OCI-M1 (cell line): ENCODE results near the gene ECM2.
A peak's percentile ranks its signal among the peaks of the same experiment; 100 is the strongest.

Experiments used
- DNase-seq: peaks from one replicate; lab custom pipeline; 2025; lab: John Stamatoyannopoulos, UW

The ECM2 gene

DNA sequence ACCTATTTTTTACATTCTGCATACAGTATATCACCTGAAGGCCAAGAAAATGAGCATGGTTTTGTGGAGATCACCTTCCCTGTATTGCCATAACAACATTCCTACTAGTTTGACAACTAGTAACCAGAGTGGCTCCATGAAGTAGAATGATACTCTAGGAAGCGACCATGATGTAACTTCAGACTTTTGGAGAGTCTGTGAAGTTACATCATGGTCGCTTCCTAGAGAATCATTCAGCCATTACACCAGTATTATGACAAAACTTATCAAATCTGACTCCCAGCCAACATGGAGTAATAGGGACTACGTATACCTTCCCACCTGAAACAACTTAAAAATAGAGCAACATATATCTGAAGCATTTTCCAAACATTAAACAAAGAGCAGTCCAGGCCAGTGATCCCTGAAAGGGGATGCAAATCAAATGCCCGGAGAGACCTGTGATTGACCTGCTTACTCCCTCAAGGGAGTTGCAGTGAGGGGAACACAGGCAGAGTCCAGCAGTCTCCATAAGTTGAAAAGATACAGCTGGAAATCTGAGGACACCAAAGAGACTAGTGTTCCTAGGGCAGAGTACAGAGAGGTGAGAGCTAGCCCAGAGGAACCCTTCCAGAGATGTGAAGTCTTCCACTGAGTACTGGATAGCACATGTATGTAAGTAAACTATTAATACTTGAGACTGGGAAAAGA is 7.8 kb downstream of the ECM2 start:
- no peak for DNase-seq

DNA sequence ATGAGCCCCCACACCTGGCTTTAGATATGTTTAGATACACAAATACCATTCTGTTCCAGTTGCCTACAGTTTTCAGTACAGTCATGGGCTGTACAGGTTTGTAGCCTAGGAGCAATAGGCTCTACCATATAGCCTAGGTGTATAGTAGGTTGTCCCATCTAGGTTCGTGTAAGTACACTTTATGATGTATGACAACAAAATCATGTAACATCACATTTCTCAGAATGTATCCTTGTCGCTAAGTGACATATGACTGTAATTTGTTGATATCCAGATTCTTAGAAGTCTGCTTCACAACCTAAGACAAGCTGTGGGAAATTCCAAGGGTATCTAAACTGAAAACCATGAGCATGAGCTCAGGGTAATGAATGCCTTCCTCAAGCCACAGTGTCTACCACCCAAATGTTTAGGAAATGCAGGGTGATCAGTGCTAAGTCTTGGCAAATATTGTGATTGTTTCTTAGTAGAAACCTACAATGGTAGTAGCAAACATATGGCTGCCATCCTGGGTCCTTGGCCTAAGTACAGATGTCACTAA is 8.4 kb downstream of the ECM2 start:
- DNase-seq, result no peak

DNA sequence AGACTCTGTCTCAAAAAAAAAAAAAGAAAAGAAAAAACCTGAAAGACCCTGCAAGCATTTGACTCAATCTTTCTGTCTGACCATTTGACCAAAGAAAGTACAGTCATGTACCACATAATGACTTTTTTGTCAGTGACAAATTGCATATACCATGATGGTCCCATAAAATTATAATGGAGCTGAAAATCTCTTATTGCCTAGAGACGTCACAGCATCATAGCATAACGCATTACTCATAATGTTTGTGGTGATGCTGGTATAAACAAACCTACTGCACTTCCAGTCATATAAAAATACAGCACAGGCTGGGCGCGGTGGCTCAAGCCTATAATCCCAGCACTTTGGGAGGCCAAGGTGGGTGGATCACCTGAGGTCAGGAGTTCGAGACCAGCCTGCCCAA is 10.5 kb downstream of the ECM2 start:
- DNase-seq, result no peak

DNA sequence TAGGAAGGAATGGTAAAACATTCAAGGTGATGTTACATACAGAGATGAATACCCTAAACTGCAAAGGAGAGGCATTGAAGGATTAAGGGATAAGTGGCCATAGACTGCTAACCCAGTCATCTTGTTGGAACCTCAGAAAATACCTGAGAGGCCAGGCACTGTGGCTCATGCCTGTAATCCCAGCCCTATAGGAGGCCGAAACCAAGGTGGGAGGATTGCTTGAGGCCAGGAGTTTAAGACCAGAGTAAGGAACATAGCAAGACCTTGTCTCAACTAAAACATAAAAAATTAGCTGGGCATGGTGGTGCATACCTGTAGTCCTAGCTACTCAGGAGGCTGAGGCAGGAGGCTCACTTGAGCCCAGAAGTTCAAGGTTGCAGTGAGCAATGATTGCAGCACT is 10.9 kb downstream of the ECM2 start:
- DNase-seq, result no peak

DNA sequence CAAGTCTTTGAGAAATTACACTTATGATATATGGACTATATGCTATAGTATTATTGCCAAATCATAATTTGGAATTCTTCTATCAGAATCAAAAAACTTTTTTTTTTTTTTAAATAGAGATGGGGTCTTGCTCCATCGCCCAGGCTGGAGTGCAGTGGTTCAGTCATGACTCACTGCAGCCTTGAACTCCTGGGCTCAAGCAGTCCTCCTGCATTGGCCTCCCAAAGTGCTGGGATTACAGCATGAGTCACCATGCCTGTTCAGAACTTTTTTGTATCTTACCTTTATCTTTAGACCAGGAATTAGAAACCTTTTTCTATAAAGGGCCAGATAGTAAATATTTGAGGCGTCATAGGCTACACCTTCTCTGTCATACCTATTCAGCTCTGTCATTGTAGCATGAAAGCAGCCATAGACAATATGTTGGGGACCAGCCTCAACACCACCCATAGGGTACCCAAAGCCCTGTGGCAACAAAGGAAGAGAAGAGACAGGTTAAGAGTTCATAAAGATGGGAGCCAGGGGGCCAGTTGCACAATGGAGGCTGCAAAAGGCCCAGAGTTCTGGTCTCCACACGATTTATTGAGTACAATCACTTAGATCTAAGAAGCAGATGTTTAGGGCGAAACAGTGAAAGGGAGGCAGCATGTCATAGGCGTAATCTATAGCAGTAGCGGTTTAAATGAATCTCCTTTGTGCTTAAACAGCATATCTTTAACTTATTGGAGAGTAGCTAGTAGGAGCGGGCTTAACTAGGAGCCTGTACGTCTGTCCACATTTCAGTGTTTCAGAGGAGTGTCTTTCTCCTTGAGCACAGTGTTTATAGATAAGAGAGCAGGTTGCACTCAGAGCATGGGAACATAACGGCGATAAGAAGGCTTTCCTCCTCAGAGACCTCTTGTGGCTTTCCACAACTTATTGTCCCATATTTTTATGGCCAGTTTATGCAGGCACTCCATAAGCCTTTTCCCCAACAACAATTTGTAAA is 12.5 kb downstream of the ECM2 start:
- DNase-seq, result peak; percentile 86

DNA sequence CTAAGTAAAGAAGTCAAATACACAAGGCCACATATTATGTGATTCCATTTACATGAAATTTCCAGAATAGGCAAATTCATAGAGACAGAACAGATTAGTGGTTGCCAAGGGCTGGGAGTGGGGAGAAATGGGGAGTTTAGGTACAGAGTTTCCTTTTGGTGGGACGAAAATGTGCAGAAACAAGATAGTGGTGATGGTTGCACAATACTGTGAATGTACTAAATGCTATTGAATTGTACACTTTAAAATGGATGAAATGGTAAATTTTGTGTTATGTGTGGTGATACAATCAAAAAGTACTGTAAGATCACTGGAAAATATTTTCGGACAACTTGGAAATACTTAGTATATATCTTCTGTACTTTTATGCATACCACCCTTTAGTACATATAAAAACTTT is 15.0 kb downstream of the ECM2 start:
- DNase-seq, result peak; percentile 26

DNA sequence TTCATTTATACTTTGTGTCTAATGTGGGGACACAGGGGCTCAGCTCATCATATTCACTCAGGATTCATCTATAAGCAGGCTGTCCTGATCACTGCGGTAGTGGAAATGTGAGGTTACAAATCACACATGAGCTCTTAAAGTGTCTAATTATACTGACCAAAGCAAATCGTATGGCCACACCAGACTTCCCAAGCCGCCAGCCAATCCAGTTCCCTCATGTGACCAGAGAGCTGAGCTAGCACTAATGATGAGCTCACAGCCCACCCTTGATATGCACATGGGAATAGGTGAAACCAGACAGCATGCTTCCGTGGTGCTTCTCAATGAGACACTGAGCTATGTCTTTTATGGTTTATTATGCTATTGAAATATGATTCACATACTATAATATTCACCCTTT is 17.6 kb downstream of the ECM2 start:
- DNase-seq, result no peak

DNA sequence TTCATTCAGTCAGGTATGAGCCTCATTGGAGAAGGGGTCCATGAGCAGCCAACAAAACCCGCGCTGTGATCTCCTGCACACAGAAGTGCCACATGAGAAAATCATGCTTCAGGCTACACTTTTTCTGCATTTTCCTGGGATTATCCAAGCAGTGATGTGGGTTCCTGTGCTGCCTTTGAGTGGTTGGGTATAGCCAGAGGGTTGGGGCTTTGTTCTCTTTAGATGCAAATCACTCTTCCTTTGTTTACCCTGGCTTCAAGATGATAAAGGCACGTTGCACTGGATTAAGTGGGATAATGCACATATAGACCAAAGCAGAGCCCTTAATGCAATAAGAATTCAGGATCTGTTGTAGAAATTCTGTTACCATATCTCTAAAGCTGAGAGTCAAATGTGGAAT is 18.7 kb downstream of the ECM2 start:
- DNase-seq, result no peak

DNA sequence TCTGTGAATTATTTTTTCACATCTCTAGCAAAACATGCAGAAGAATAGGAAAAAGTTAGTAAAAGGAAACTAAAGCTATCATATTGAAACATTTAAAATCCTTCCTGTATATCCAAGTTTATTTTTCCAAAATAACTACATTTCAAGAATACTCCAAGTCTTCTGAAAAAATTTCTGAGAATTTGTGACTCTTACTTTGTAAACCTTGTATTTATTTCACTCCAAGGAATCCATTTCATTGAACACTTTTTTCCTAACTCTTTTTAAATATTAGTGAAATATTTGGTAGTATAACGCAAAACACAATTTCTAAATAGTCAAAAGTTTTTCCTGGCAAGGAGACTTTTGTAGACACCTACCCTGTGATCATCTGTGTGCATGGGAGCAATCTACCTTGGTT is 19.3 kb downstream of the ECM2 start:
- DNase-seq, result no peak

DNA sequence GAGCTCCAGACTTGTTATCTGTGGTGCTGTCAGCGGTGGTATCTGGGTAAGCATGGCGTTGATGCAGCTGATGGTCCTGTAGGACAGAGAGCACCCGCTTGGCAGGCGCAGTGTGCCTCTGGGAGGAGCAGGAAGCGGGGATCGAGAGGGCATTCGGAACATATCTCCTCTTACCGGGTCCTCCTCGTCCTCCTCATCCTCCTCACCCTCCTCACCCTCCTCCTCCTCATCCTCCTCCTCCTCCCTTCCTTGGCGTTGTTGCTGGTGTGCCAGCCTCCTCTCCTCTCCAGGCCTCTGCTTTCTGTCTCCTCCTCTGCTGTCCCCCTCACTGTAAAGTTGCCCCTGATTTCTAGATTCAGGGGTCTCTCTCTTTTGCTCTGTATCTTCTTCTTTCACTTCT is 21.2 kb downstream of the ECM2 start:
- DNase-seq, result no peak

DNA sequence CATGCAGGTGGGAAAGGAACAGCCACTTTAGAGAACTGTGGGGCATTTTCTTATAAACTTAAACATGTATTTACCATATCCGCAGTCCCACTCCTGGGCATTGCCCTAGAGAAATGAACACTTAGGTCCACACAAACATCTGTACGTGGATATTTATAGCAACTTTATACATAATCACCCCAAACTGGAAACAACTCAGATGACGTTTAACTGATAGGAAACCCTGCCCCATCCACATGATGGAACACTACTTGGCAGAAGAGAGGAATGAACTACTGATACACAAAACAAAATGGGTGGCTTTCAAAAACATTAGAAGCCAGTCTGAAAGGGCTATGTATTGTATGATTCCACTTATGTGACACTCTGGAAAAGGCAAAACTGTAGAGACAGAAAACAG is 22.4 kb downstream of the ECM2 start:
- no peak for DNase-seq

DNA sequence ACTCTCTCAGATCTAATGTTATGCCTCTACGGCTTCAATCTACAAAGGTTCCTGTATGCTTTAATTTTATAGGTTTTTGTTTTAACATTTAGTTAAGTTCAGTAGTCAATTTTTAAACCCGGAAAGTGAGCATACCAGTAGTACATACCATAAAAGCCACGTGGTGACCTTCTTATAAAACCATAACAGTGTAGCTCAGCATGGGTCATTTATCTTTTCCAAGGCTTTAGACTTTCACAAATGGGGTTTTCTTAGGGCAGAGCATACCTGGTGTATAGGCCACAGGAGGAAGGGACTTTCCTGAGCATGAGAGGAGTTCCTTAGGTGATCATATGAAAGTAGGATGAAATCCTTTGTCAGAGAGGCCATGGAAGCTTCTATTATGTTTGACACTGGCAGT is 23.2 kb downstream of the ECM2 start:
- no peak for DNase-seq

DNA sequence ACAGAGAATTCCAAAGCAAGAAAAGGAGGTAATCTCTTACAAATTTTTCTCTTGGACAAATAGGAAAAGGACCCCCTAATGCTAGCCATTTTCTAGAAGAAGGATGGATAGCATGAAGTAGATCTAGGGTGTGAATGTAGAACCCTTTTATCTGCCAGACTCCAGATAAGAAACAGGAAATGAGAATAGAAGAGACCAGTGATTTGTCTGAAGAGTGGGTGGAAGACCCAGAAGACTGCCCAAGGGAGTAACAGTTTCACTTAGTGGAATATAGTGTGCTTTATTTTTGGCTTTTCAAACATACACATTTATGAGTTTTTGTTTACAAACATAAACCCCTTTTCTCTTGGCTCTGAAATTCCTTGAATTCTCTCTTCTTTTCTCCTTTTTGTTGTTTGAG is 25.0 kb downstream of the ECM2 start:
- DNase-seq, result no peak

DNA sequence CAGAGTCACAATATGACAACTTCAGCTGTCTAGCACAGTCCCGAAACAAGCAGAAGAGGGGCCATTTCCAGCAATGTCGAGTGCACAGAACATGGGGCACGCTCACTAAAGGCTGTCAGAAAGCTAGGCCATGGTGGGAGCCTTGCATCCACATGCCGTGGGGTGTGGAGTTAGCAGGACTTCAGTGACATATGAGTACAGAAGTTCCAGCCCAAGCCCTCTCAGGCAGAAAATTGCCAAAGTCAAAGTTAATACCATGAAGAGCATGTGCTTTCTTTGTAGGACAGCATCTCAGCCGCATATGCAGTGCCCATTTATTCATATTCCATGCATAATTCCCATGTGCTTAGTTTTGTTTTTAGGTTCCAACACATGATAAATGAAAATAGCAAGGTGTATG is 26.7 kb downstream of the ECM2 start:
- no peak for DNase-seq

DNA sequence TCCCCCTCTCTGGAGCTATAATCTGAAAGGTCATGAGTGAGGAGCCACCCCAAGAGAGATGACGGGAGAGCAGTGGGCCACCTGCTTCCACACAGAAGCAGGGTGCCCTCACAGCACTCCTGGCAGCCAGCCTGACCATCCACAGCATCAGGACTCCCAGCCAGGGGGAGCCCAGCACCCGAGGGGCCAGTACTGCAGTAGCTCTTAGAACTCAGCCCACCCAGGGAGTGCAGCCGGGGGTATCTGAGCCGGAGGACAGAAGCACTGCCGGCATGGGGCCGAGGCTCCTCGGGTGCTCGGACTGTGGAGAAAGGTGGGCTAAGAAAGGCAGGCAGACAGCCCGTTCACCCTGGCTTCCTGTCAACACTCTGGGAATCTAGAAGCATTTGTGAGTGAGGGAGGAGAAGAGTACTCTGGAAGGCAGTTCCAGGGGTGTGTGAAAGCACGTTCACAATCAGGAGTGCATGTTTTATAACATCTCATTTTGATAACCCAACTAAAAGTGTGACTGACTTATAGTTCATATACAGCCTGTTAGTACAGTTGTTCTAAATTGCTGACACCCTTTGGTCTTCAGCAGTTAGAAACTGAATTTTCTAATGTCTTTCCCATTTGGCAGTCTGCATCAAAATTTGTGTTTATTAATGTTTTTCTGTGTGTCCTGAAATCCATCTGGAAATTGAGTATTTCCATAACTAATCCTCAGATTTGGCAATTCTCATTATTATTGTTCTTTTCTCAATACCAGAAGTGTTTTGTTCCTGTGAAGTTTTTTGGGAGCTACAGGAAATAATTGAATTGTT is 27.6 kb downstream of the ECM2 start:
- DNase-seq, result no peak

DNA sequence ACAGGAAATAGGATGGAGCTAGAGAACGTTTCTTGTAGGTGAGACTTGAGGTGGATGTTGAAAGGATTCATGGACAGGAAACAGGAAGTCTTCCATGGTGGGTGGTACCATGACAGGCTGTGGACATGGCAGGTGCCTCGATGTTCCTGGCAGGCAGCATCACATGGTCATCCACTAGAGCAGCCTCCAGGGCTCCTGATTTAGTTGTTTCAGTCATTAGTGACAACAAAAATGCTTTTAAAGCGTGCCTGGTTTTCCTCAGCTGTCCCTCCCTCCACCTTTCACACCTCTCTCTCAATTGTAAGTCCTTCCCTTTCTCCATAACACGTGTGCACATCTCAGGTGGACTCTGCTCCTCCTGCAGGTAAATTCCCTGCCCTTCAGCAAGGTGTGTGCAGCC is 28.3 kb downstream of the ECM2 start:
- DNase-seq, result no peak

DNA sequence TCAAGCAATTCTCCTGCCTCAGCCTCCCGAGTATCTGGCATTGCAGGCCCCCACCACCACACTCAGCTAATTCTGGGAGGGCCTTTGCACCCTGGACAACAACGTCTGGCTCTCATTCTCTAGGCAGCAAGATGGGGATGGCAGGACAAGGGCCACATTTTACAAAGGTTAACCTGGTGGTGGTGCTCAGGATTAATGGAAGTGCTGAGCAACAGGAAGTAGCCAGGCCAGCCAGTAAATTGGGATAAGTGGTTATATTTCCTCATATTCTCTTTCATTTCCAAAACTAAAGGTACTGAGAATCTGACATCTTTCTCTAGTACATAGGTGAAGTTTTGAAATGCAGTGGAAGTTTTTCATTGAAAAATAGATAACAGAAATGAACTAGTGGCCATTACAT is 28.8 kb downstream of the ECM2 start:
- DNase-seq, result peak; percentile 4

DNA sequence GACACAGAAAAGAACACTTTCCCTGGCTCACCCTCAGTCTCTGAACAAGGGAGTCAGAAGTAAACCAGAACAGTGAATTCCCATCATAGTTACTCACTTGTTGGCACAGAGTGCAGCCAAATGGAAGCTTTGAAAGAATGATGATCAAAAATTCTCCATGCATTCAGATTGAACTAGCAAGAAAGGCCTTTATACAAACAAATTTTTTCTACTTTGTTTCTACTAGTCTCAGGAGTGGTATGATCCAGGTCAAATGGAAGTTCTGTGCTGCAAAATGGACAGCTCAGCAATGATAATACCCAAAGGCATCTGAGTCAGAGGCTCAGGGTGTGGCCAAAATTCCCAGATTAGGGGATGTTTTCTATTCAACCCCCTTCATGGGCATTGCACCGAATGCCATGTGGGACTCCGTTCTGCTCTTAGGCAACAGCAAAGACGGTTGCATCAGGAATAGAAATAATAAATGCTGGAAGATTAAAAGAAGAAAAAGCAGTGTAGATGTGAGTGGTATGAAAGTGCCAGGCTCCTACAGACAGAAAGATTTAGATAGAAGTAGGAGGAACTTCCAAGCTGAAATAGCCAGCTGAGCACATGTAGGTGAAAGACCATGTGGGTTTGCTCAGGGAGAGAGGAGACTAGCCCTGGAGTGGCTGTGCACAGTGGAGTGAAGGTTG is 29.5 kb downstream of the ECM2 start:
- no peak for DNase-seq

DNA sequence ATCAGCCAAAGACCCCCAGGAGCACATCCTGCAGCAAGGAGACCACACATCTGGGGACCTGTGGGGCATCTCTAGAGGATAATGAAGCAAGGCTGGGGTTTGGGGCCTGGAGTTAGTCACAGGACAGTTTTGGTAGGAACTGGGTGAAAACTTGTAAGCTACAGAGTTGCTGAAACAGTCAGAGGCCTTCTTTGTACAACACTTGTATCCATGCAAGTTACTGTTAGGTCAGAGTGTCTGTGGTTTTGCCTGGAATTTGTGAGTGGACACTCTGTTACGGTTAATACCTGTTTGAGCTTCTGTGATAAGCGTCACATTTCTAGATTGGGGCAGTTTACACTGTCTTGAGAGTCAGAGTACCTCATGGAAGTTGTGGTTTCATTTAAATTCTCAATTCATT is 30.9 kb downstream of the ECM2 start:
- DNase-seq, result peak; percentile 13

DNA sequence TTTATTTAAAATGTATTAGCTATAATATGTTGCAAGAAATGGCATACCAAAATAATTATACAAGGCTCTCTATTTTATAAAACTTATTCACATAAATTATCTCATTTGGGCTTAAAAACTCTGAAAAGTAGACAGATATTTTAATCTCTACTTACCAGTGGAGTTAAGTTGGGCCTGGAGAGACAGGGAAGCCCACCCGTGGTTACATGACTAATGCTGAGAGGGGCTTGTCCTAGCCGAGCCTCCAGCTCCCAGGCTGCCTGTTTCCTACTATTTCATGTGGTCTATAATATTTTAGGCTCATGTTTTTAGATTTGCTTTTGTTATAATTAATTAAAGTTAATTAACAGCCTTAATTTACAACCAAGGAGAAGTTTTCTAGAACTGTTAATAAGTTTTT is 32.6 kb downstream of the ECM2 start:
- DNase-seq, result no peak

DNA sequence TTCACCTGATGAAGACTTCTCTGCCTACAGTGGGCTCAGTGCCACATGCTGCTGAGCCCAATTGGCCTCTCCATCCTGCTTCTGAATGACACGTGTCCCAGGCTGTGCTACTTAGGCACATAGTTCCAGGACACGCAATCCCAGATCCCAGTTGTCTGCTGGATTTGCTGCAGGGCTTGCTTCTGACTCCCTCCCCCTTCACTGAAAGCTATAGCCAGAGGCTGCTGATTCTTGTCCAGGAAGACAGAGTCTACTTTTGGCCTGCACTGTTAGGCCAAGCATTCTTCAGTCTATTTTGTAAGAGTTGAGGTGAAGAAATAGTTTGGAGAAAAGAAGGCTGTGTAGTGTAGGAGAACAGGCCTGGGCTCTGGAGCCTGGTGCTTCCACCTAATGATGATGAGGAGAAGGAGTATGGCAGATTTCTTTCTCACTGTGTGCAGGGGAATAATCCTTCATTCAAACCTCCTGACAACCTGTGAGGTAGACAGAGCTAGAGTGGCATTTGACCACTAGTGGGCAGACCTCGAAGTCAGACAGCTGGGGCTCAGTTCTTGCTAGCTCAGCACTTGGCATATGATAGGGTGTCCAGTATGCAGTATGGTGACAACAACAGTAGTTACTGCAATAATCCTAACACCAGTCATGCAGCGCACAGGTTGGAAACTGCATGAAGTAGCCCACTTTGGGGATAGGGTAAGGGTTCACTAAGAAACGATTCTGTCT is 34.0 kb downstream of the ECM2 start:
- DNase-seq, result peak; percentile 43
